Naive B cell (primary cell): ENCODE measurements around the gene PACSIN2. TPM values are rescaled to one million over a fixed set of nuclear protein-coding genes. Genes with fewer than 3 reads are reported as not detected.
A peak's percentile ranks its signal among the peaks of the same experiment; 100 is the strongest.
"Not testable (repeated sequence)": the region's sequence is repeated elsewhere in the genome, so short reads cannot be mapped to it uniquely, and the experiment has no call there.

Experiments
- ATAC-seq, 2 donors: fragments of 150-1000 bp; cut with Tn5 transposase; 2 replicates each; pipeline ENCODE4 v1.10.0; 2021; ENCODE audit warnings: low read depth in 2 of 2, mild to moderate bottlenecking in 2 of 2, moderate library complexity in 2 of 2
- DNase-seq: peaks from one replicate; pipeline ENCODE4 v3.0.0; 2022
- H3K27ac Mint-ChIP-seq, 6 donors: one replicate each; pipeline ENCODE4 v1.8.0; 2020 to 2022; ENCODE audit warnings: mild to moderate bottlenecking in 6 of 6, mixed read lengths in 6 of 6, moderate library complexity in 5 of 6, inconsistent platforms in 2 of 6
- H3K27me3 Mint-ChIP-seq, 3 donors: one replicate each; pipeline ENCODE4 v1.8.0; 2021 to 2022; ENCODE audit warnings: mixed read lengths in 3 of 3, mild to moderate bottlenecking in 1 of 3
- H3K36me3 Mint-ChIP-seq, 2 donors: one replicate each; pipeline ENCODE4 v1.8.0; 2020 to 2022; ENCODE audit warnings: mixed read lengths in 2 of 2, inconsistent platforms in 1 of 2, mild to moderate bottlenecking in 1 of 2
- H3K4me1 Mint-ChIP-seq, 3 donors: one replicate each; pipeline ENCODE4 v1.8.0; 2020 to 2022; ENCODE audit warnings: mixed read lengths in 3 of 3, inconsistent platforms in 1 of 3, mild to moderate bottlenecking in 1 of 3, moderate library complexity in 1 of 3
- H3K4me3 Mint-ChIP-seq, 8 donors: one replicate each; pipeline ENCODE4 v1.8.0; 2020 to 2022; ENCODE audit warnings: mild to moderate bottlenecking in 8 of 8, mixed read lengths in 8 of 8, moderate library complexity in 8 of 8, inconsistent platforms in 2 of 8
- H3K9me3 Mint-ChIP-seq, 7 donors: one replicate each; pipeline ENCODE4 v1.8.0; 2020 to 2022; ENCODE audit warnings: mixed read lengths in 7 of 7, mild to moderate bottlenecking in 5 of 7, inconsistent platforms in 2 of 7, moderate library complexity in 1 of 7
- polyA plus RNA-seq, 6 donors: library from polyadenylated mRNA; unstranded; fragments of 300-500 nt; fragmentation: Illumina TruSeq; gene quantifications; one replicate each; pipeline ENCODE4 v1.2.3, GENCODE V29; 2021; ENCODE audit warnings: low read depth in 6 of 6

PACSIN2 gene
- polyA plus RNA-seq, 6 donors from 2014 or later, result 30.9 to 43.4 (median 37.3) TPM

- no peaks in the 10 kb centered on the region for H3K27me3 Mint-ChIP-seq
- no peak for ATAC-seq
These were observed 36.4 kb downstream of the PACSIN2 start for GRCh38 chr22:42978453-42979103.

GRCh38 chr22:42977569-42977968 lies 37.4 kb downstream of the PACSIN2 start:
- Mint-ChIP-seq H3K4me3 (peak overlapping the region in 4 of 8 donors; percentile 6 to 67 (median 56)), H3K27me3 (no peaks in the 10 kb centered on the region), H3K36me3 (no peaks in the 10 kb centered on the region), H3K4me1 (peaks cover 44 to 57% (median 56%) of the 10 kb centered on the region in 3 donors), H3K9me3 (no peaks in the 10 kb centered on the region), H3K27ac (peak overlapping the region; percentile 3 to 90 (median 46))
- DNase-seq, result peak; percentile 28
- ATAC-seq, result peak; percentile 93 to 96

More at GRCh38 chr22:42978453-42979103, 36.4 kb downstream of the PACSIN2 start:
- no peak for DNase-seq
- Mint-ChIP-seq H3K9me3 (no peaks in the 10 kb centered on the region), H3K27ac (peak overlapping the region in 5 of 6 donors; percentile 5 to 78 (median 30)), H3K36me3 (no peaks in the 10 kb centered on the region), H3K4me1 (peaks cover 38 to 56% (median 47%) of the 10 kb centered on the region in 3 donors), H3K4me3 (peak overlapping the region in 1 of 8 donors; percentile 38)

GRCh38 chr22:42976217-42976933 lies 38.6 kb downstream of the PACSIN2 start:
- DNase-seq (no peak), ATAC-seq (no peak)
- Mint-ChIP-seq H3K4me1 (peaks cover 44 to 62% (median 57%) of the 10 kb centered on the region in 3 donors), H3K27ac (peak overlapping the region in 2 of 6 donors; percentile 59 to 66), H3K9me3 (peaks cover 0 to 2% (median 0%) of the 10 kb centered on the region in 7 donors), H3K36me3 (no peaks in the 10 kb centered on the region), H3K4me3 (no peak overlapping the region), H3K27me3 (no peaks in the 10 kb centered on the region)

- peak overlapping the region in 1 of 6 donors; percentile 39 for H3K27ac Mint-ChIP-seq
- no peaks in the 10 kb centered on the region for H3K27me3 Mint-ChIP-seq
These were observed 40.7 kb downstream of the PACSIN2 start for GRCh38 chr22:42974223-42974622.

GRCh38 chr22:42973536-42973881 lies 41.4 kb downstream of the PACSIN2 start:
- Mint-ChIP-seq H3K27ac (peak overlapping the region in 3 of 6 donors; percentile 39 to 87 (median 66)), H3K4me3 (peak overlapping the region in 1 of 8 donors; percentile 44), H3K27me3 (no peaks in the 10 kb centered on the region), H3K36me3 (no peaks in the 10 kb centered on the region), H3K9me3 (peaks cover 0 to 2% (median 0%) of the 10 kb centered on the region in 7 donors), H3K4me1 (peaks cover 45 to 61% (median 55%) of the 10 kb centered on the region in 3 donors)
- ATAC-seq (no peak), DNase-seq (no peak)

More at GRCh38 chr22:42974223-42974622, 40.7 kb downstream of the PACSIN2 start:
- Mint-ChIP-seq H3K36me3 (no peaks in the 10 kb centered on the region), H3K4me1 (peaks cover 46 to 68% (median 61%) of the 10 kb centered on the region in 3 donors), H3K9me3 (peaks cover 0 to 2% (median 0%) of the 10 kb centered on the region in 7 donors), H3K4me3 (peak overlapping the region in 3 of 8 donors; percentile 17 to 71 (median 47))
- DNase-seq, result no peak
- ATAC-seq, result no peak

GRCh38 chr22:42972649-42973535 lies 42.1 kb downstream of the PACSIN2 start:
- Mint-ChIP-seq H3K27me3 (no peaks in the 10 kb centered on the region), H3K4me3 (peak overlapping the region in 1 of 8 donors; percentile 44), H3K27ac (peak overlapping the region in 3 of 6 donors; percentile 39 to 87 (median 47)), H3K4me1 (peaks cover 44 to 61% (median 55%) of the 10 kb centered on the region in 3 donors), H3K36me3 (no peaks in the 10 kb centered on the region), H3K9me3 (peaks cover 0 to 2% (median 0%) of the 10 kb centered on the region in 7 donors)
- DNase-seq (no peak), ATAC-seq (no peak)

- Mint-ChIP-seq H3K4me1 (peaks cover 37 to 56% (median 52%) of the 10 kb centered on the region in 3 donors), H3K27ac (peak overlapping the region in 1 of 6 donors; percentile 30)
- not testable (repeated sequence) for ATAC-seq, H3K4me3 Mint-ChIP-seq, H3K27me3 Mint-ChIP-seq, H3K9me3 Mint-ChIP-seq, DNase-seq, H3K36me3 Mint-ChIP-seq
These were observed 43.5 kb downstream of the PACSIN2 start for GRCh38 chr22:42971473-42971860.

- ATAC-seq, result no peak
- H3K4me3 Mint-ChIP-seq, result no peak overlapping the region
- peaks cover 0 to 3% of the 10 kb centered on the region in 2 donors for H3K36me3 Mint-ChIP-seq
- peaks cover 40 to 56% (median 50%) of the 10 kb centered on the region in 3 donors for H3K4me1 Mint-ChIP-seq
- H3K9me3 Mint-ChIP-seq, result peaks cover 0 to 2% (median 0%) of the 10 kb centered on the region in 7 donors
- H3K27ac Mint-ChIP-seq, result peak overlapping the region in 3 of 6 donors; percentile 34 to 73 (median 60)
- no peak for DNase-seq
- no peaks in the 10 kb centered on the region for H3K27me3 Mint-ChIP-seq
These were observed 44.9 kb downstream of the PACSIN2 start for GRCh38 chr22:42970029-42970428.

GRCh38 chr22:42969348-42969975 lies 45.5 kb downstream of the PACSIN2 start:
- H3K9me3 Mint-ChIP-seq, result peaks cover 0 to 2% (median 0%) of the 10 kb centered on the region in 7 donors
- no peak for ATAC-seq
- no peak overlapping the region for H3K4me3 Mint-ChIP-seq
- H3K27me3 Mint-ChIP-seq, result no peaks in the 10 kb centered on the region
- H3K36me3 Mint-ChIP-seq, result peaks cover 0 to 6% of the 10 kb centered on the region in 2 donors
- H3K4me1 Mint-ChIP-seq, result peaks cover 39 to 55% (median 47%) of the 10 kb centered on the region in 3 donors
- no peak for DNase-seq
- peak overlapping the region in 4 of 6 donors; percentile 9 to 73 (median 47) for H3K27ac Mint-ChIP-seq

GRCh38 chr22:42967933-42968332 lies 47.0 kb downstream of the PACSIN2 start:
- H3K4me3 Mint-ChIP-seq, result no peak overlapping the region
- H3K9me3 Mint-ChIP-seq, result peaks cover 0 to 2% (median 0%) of the 10 kb centered on the region in 7 donors
- H3K4me1 Mint-ChIP-seq, result peaks cover 30 to 52% (median 47%) of the 10 kb centered on the region in 3 donors
- no peaks in the 10 kb centered on the region for H3K27me3 Mint-ChIP-seq
- ATAC-seq (peak; percentile 83 to 84), DNase-seq (peak; percentile 53)
- H3K36me3 Mint-ChIP-seq, result peaks cover 6% of the 10 kb centered on the region in 2 donors
- H3K27ac Mint-ChIP-seq, result peak overlapping the region in 3 of 6 donors; percentile 57 to 90 (median 89)

GRCh38 chr22:42967005-42967404 lies 47.9 kb downstream of the PACSIN2 start:
- no peak for DNase-seq
- ATAC-seq, result no peak
- peaks cover 33 to 56% (median 52%) of the 10 kb centered on the region in 3 donors for H3K4me1 Mint-ChIP-seq
- peak overlapping the region in 4 of 6 donors; percentile 15 to 79 (median 34) for H3K27ac Mint-ChIP-seq
- H3K27me3 Mint-ChIP-seq, result no peaks in the 10 kb centered on the region
- peak overlapping the region in 1 of 8 donors; percentile 15 for H3K4me3 Mint-ChIP-seq
- H3K36me3 Mint-ChIP-seq, result peaks cover 6% of the 10 kb centered on the region in 2 donors
- H3K9me3 Mint-ChIP-seq, result peaks cover 0 to under 1% (median 0%) of the 10 kb centered on the region in 7 donors

- H3K27me3 Mint-ChIP-seq, result no peaks in the 10 kb centered on the region
- peak overlapping the region in 1 of 6 donors; percentile 36 for H3K27ac Mint-ChIP-seq
- H3K9me3 Mint-ChIP-seq, result no peaks in the 10 kb centered on the region
- H3K36me3 Mint-ChIP-seq, result peaks cover 6% of the 10 kb centered on the region in 2 donors
- H3K4me1 Mint-ChIP-seq, result peaks cover 37 to 61% (median 56%) of the 10 kb centered on the region in 3 donors
- no peak for ATAC-seq
- no peak overlapping the region for H3K4me3 Mint-ChIP-seq
- no peak for DNase-seq
These were observed 48.5 kb downstream of the PACSIN2 start for GRCh38 chr22:42966497-42966896.
